ENCODE data around the gene ADGRA3.

DNA sequence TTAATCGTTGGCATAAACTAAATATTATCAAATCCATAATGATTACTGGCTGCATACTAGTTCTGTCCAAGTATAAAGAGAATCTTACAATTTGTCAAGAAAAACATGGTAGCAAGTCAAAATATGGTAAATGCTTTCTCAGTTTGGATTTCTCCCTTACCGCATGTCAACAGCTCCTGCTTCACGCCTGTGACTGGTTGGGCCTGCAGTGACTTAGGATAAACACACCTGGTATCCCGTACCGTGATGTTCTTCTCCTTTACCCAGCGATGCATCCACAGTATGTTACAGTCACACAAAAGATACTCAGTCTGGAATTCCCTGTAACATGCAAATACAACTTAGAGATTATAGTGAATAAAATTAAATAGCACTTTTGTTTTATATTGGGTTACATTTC, 71.1 kb downstream of the ADGRA3 start:
- TF ChIP-seq CTCF (IDR thresholded peaks at IDR 0.05; ENCODE audit: insufficient read depth, low read length, poor library complexity, severe bottlenecking), result no peak
- no peak for TF ChIP-seq EZH2phosphoT487 (conservative IDR thresholded peaks at IDR 0.05; ENCODE audit: low read length)

Measured in SU-DHL-6 (cell line).